Measurements from ENCODE around the gene CDK9.

DNA sequence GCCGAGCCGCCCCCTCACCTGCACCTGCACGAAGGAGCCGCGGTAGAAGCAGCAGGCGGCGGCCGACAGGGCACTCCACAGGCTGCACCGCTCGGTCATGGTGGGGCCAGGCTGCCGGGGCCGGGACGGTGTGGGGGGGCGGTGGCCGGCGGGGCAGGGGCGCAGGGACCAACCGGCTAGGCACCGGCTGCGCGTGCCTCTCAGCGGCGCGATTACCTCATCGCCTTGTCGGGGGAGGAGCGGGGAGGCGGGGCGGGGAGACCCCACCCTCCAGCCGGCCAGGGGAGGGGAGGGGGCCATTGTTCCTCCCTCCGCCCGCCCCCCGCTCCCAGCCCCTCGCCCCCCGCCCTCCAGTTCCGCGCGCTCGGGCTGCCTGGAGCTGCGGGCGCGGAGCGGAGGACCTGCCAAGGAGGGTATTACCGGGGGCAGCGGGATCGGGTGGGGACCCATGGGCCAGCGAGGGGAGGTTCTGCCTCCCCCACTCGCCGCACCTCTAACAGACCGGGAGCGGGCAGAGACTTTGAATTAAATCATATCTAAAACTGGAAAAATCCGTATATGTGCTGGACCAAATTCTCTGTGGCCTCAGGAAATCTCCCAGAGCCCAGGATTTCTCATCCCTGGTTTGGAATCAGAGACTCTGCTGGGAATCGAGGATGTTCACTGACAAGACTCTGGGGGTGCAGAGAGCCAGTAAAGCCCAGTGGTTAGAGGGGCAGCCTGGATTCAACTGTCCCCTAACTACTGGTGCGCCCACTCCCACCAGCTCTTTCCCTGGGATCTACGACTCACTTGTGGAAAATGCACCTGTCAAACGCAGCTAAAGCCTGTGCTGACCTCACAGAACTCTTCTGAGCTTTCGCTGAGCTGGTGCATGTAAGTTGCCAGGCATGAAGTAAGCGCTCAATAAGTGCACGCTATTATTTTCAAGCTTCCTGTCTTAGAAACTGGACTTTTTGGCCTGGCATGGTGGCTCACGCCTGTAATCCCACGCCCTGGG, 30.5 kb upstream of the CDK9 start:
- no peak for TF ChIP-seq CTCF (IDR thresholded peaks at IDR 0.05 in 2 of 3, conservative IDR thresholded peaks at IDR 0.05 in 1 of 3; ENCODE audit: control insufficient read depth in 2 of 3, extremely low read depth in 1 of 3, insufficient read depth in 1 of 3, low read depth in 3 of 3, low read length in 3 of 3)
- no peak for TF ChIP-seq RAD21 (IDR thresholded peaks at IDR 0.05; ENCODE audit: insufficient read depth, low read depth, low read length)
- no peak for TF ChIP-seq MXI1 (IDR thresholded peaks at IDR 0.05; ENCODE audit: low read depth, low read length)
